Transverse colon (tissue), 3 donors: ENCODE measurements around the gene FBXL5.

ENCODE experiments used
- EP300 ChIP-seq: sonication (generic); formaldehyde crosslinking; IDR thresholded peaks from one replicate; pipeline ENCODE4 v1.6.1; 2017; ENCODE audit warnings: antibody characterized with exemption, low read depth
- TF ChIP-seq, protein P1 (sequence below), 5 experiments: fragments of 200-600 bp in 3 of 5; fragments of 450-650 bp in 2 of 5; sonication (generic) in 3 of 5; IDR thresholded peaks; 1 replicate in 2 of 5; 2 replicates in 3 of 5; pipeline ENCODE4 v1.5.1; 2016 to 2017; ENCODE audit warnings: antibody characterized with exemption in 5 of 5, inconsistent platforms in 3 of 5, mild to moderate bottlenecking in 2 of 5, moderate library complexity in 1 of 5

DNA sequence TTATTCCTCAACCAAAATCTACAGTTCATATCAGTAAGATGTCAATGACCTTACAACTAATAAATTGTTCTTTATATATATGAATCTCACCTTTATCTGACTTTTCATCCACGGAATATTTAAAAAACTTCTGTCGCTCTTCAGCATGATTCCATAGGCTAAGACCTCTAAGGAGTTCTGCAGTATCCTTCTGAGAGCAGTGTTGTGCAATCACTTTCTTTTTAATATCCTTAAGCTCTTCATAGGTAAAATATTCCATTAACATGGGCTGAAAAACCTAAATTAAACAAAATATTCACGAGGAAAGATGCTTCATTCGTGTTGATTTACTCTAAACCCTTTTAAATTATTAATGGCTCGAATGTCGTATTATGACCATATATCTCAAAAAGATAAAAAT is 16.7 kb downstream of the FBXL5 start:
- no peak for TF ChIP-seq EP300
- TF ChIP-seq, protein P1, sequence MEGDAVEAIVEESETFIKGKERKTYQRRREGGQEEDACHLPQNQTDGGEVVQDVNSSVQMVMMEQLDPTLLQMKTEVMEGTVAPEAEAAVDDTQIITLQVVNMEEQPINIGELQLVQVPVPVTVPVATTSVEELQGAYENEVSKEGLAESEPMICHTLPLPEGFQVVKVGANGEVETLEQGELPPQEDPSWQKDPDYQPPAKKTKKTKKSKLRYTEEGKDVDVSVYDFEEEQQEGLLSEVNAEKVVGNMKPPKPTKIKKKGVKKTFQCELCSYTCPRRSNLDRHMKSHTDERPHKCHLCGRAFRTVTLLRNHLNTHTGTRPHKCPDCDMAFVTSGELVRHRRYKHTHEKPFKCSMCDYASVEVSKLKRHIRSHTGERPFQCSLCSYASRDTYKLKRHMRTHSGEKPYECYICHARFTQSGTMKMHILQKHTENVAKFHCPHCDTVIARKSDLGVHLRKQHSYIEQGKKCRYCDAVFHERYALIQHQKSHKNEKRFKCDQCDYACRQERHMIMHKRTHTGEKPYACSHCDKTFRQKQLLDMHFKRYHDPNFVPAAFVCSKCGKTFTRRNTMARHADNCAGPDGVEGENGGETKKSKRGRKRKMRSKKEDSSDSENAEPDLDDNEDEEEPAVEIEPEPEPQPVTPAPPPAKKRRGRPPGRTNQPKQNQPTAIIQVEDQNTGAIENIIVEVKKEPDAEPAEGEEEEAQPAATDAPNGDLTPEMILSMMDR (IDR thresholded peaks at IDR 0.05), result no peak
